H7 (cell line): Measurements from ENCODE around the gene OR51D1. TPM values are rescaled to one million over a fixed set of nuclear protein-coding genes. Genes with fewer than 3 reads are reported as not detected.

Experiments used
- DNase-seq: peaks from one replicate; pipeline ENCODE4 v3.0.0; 2012
- H3K27me3 ChIP-seq: 2 replicates; pipeline ENCODE4 v1.6.0; 2011; ENCODE audit warnings: mild to moderate bottlenecking, low read length; ENCODE audit not compliant: control insufficient read depth, insufficient read depth
- H3K36me3 ChIP-seq: replicated peaks from 2 replicates; pipeline ENCODE4 v1.5.1; 2011; ENCODE audit warnings: low read length; ENCODE audit not compliant: control insufficient read depth, insufficient read depth
- H3K4me3 ChIP-seq: 2 replicates; pipeline ENCODE4 v1.5.1; 2011; ENCODE audit warnings: low read depth, mild to moderate bottlenecking, control low read depth, low read length, moderate library complexity; ENCODE audit not compliant: insufficient read depth
- total RNA-seq: library from RNA; depleted of rRNA; stranded (reverse); fragments of >200 nt; shearing (Covaris generic); gene quantifications from 2 replicates; pipeline ENCODE4 v1.2.3, GENCODE V29; 2014; rRNA removed

Gene OR51D1
- total RNA-seq, 1 experiment from 2014 or later, result not detected

GRCh38 chr11:4665424-4665823, 28.1 kb downstream of the OR51D1 start:
- Histone ChIP-seq H3K27me3 (no peaks in the 10 kb centered on the region), H3K36me3 (no peaks in the 10 kb centered on the region), H3K4me3 (no peak overlapping the region)
- no peak for DNase-seq

- DNase-seq, result no peak
- no peaks in the 10 kb centered on the region for H3K36me3 ChIP-seq
- H3K4me3 ChIP-seq, result no peak overlapping the region
- no peaks in the 10 kb centered on the region for H3K27me3 ChIP-seq
Measured at GRCh38 chr11:4671741-4672140, 34.5 kb downstream of the OR51D1 start.

- no peaks in the 10 kb centered on the region for H3K36me3 ChIP-seq
- H3K27me3 ChIP-seq, result no peaks in the 10 kb centered on the region
- no peak for DNase-seq
- no peak overlapping the region for H3K4me3 ChIP-seq
Measured at GRCh38 chr11:4672470-4672869, 35.2 kb downstream of the OR51D1 start.

GRCh38 chr11:4673781-4674180, 36.5 kb downstream of the OR51D1 start:
- no peak for DNase-seq
- no peak overlapping the region for H3K4me3 ChIP-seq
- H3K27me3 ChIP-seq, result no peaks in the 10 kb centered on the region
- H3K36me3 ChIP-seq, result no peaks in the 10 kb centered on the region

- no peaks in the 10 kb centered on the region for H3K36me3 ChIP-seq
- no peak for DNase-seq
- H3K4me3 ChIP-seq, result no peak overlapping the region
- H3K27me3 ChIP-seq, result no peaks in the 10 kb centered on the region
Measured at GRCh38 chr11:4677948-4678347, 40.7 kb downstream of the OR51D1 start.

GRCh38 chr11:4680341-4680740, 43.1 kb downstream of the OR51D1 start:
- Histone ChIP-seq H3K36me3 (no peaks in the 10 kb centered on the region), H3K4me3 (no peak overlapping the region), H3K27me3 (no peaks in the 10 kb centered on the region)
- no peak for DNase-seq

- Histone ChIP-seq H3K4me3 (no peak overlapping the region), H3K27me3 (no peaks in the 10 kb centered on the region), H3K36me3 (no peaks in the 10 kb centered on the region)
- DNase-seq, result no peak
Measured at GRCh38 chr11:4682623-4683419, 45.5 kb downstream of the OR51D1 start.

- no peaks in the 10 kb centered on the region for H3K27me3 ChIP-seq
- no peaks in the 10 kb centered on the region for H3K36me3 ChIP-seq
- DNase-seq, result no peak
- H3K4me3 ChIP-seq, result no peak overlapping the region
Measured at GRCh38 chr11:4684631-4685285, 47.5 kb downstream of the OR51D1 start.

Other genes with a start within 250 kb of the OR51D1 start
- 14.2 and 15.0 TPM in 2 replicates for gene TRIM21, start 243.8 kb upstream of the OR51D1 start, total RNA-seq
- not detected in 2 replicates for gene OR52K2, start 188.2 kb upstream of the OR51D1 start, total RNA-seq
- gene OR52K1, start 154.8 kb upstream of the OR51D1 start, total RNA-seq, result 0.07 TPM in 1 of 2 replicates, not detected in the other
- gene OR52M1, start 92.3 kb upstream of the OR51D1 start, total RNA-seq, result not detected in 2 replicates
- gene OR52I2, start 55.7 kb upstream of the OR51D1 start, total RNA-seq, result not detected in 2 replicates
- 0.04 TPM in 1 of 2 replicates, not detected in the other for gene OR52I1, start 43.4 kb upstream of the OR51D1 start, total RNA-seq
- 6.3 and 7.3 TPM in 2 replicates for gene TRIM68, start 29.2 kb upstream of the OR51D1 start, total RNA-seq
- gene OR51E1, start 6.5 kb downstream of the OR51D1 start, total RNA-seq, result 0.15 TPM in 1 of 2 replicates, not detected in the other
- not detected in 2 replicates for gene OR51E2, start 60.4 kb downstream of the OR51D1 start, total RNA-seq
- not detected in 2 replicates for gene MMP26, start 67.3 kb downstream of the OR51D1 start, total RNA-seq
- gene OR51F1, start 132.5 kb downstream of the OR51D1 start, total RNA-seq, result not detected in 2 replicates
- not detected in 2 replicates for gene OR52R1, start 166.9 kb downstream of the OR51D1 start, total RNA-seq
- gene OR51F2, start 183.8 kb downstream of the OR51D1 start, total RNA-seq, result not detected in 2 replicates
- not detected in 2 replicates for gene OR51S1, start 211.7 kb downstream of the OR51D1 start, total RNA-seq
- not detected in 2 replicates for gene OR51T1, start 244.4 kb downstream of the OR51D1 start, total RNA-seq